ENCODE results near the gene TRPM2.

TRPM2 gene

GRCh38 chr21:44486302-44486701 is 132.9 kb downstream of the TRPM2 start:
- no peaks in the 10 kb centered on the region for H3K9me3 Mint-ChIP-seq
- H3K27ac Mint-ChIP-seq = no peak overlapping the region
- no peak overlapping the region for H3K4me3 Mint-ChIP-seq
- no peaks in the 10 kb centered on the region for H3K36me3 Mint-ChIP-seq (ENCODE audit: low read depth)
- no peaks in the 10 kb centered on the region for H3K4me1 Mint-ChIP-seq (ENCODE audit: low read depth)
- peaks cover 3% of the 10 kb centered on the region for H3K27me3 Mint-ChIP-seq

- no peak overlapping the region for H3K27ac Mint-ChIP-seq
- H3K9me3 Mint-ChIP-seq = peaks cover 10% of the 10 kb centered on the region
- peaks cover 11% of the 10 kb centered on the region for H3K27me3 Mint-ChIP-seq
- H3K36me3 Mint-ChIP-seq (ENCODE audit: low read depth) = no peaks in the 10 kb centered on the region
- H3K4me1 Mint-ChIP-seq (ENCODE audit: low read depth) = no peaks in the 10 kb centered on the region
- H3K4me3 Mint-ChIP-seq = no peak overlapping the region
Observed at GRCh38 chr21:44487831-44488230, 134.4 kb downstream of the TRPM2 start.

- Mint-ChIP-seq H3K27me3 (peaks cover 11% of the 10 kb centered on the region), H3K4me1 (ENCODE audit: low read depth) (no peaks in the 10 kb centered on the region), H3K9me3 (peaks cover 15% of the 10 kb centered on the region), H3K36me3 (ENCODE audit: low read depth) (no peaks in the 10 kb centered on the region), H3K27ac (no peak overlapping the region), H3K4me3 (no peak overlapping the region)
Observed at GRCh38 chr21:44489962-44490361, 136.5 kb downstream of the TRPM2 start.

GRCh38 chr21:44490405-44490804 is 137.0 kb downstream of the TRPM2 start:
- H3K4me1 Mint-ChIP-seq (ENCODE audit: low read depth) = no peaks in the 10 kb centered on the region
- peaks cover 15% of the 10 kb centered on the region for H3K9me3 Mint-ChIP-seq
- H3K36me3 Mint-ChIP-seq (ENCODE audit: low read depth) = no peaks in the 10 kb centered on the region
- H3K27ac Mint-ChIP-seq = no peak overlapping the region
- H3K27me3 Mint-ChIP-seq = peaks cover 11% of the 10 kb centered on the region
- no peak overlapping the region for H3K4me3 Mint-ChIP-seq

GRCh38 chr21:44490816-44491215 is 137.4 kb downstream of the TRPM2 start:
- Mint-ChIP-seq H3K27me3 (peaks cover 11% of the 10 kb centered on the region), H3K9me3 (peaks cover 15% of the 10 kb centered on the region), H3K4me3 (no peak overlapping the region), H3K36me3 (ENCODE audit: low read depth) (no peaks in the 10 kb centered on the region), H3K4me1 (ENCODE audit: low read depth) (no peaks in the 10 kb centered on the region), H3K27ac (no peak overlapping the region)
